ENCODE data around the gene GAB2.

Gene GAB2

DNA sequence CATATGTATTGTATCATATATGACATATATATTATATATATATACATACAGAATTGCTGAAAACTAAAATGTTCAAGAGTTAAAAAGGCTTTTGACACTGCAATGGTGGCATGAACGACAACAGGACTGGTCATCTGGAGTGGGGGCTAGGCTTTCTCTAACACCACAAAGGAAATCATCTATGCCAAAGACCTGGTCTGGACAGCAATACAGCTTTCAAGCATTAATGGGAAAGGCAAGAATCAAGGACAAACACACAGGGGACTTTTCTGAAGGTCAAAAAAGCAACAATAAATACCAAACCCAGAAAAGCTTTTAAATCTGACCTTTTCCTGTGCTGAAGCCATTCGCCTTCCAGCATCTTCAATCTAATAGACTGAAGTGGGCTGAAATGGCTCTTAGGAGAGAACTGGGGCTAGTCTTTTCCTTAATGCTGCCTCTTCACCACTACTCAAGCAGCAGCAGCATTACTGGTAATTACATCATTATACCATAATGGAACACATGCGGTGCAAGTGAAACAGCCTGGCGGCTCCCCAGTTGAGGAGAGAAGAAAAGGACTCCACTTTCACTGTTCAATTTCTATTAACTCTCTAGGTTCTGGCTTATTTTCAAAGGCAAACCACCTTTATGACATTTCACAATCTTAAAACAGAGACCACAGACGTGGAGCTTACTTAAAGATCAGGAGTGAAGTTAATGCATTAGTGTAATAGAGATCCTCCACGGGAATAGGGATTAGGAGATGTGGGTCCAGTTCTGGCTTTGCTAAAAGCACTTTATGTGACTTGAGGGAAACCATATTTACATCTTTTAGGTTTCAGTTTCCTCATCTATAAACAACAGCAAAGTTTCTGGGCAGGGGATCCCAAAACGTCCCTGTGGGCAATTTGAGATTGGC, 63.0 kb downstream of the GAB2 start:
- H3K4me1 ChIP-seq (ENCODE audit: control insufficient read depth in 1 of 2, insufficient read depth in 1 of 2, low read depth in 1 of 2, low read length in 1 of 2): peaks cover 28 to 31% of the 10 kb centered on the region in 2 experiments
- H3K36me3 ChIP-seq: no peaks in the 10 kb centered on the region
- H3K27me3 ChIP-seq: no peaks in the 10 kb centered on the region
- no peaks in the 10 kb centered on the region for H3K9me3 ChIP-seq
- peak overlapping the region; percentile 27 for H3K27ac ChIP-seq
- TF ChIP-seq, protein P1, sequence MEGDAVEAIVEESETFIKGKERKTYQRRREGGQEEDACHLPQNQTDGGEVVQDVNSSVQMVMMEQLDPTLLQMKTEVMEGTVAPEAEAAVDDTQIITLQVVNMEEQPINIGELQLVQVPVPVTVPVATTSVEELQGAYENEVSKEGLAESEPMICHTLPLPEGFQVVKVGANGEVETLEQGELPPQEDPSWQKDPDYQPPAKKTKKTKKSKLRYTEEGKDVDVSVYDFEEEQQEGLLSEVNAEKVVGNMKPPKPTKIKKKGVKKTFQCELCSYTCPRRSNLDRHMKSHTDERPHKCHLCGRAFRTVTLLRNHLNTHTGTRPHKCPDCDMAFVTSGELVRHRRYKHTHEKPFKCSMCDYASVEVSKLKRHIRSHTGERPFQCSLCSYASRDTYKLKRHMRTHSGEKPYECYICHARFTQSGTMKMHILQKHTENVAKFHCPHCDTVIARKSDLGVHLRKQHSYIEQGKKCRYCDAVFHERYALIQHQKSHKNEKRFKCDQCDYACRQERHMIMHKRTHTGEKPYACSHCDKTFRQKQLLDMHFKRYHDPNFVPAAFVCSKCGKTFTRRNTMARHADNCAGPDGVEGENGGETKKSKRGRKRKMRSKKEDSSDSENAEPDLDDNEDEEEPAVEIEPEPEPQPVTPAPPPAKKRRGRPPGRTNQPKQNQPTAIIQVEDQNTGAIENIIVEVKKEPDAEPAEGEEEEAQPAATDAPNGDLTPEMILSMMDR (IDR thresholded peaks at IDR 0.05): no peak
- no peak overlapping the region for H3K4me3 ChIP-seq (ENCODE audit: low read depth in 1 of 2, low read length in 1 of 2)

DNA sequence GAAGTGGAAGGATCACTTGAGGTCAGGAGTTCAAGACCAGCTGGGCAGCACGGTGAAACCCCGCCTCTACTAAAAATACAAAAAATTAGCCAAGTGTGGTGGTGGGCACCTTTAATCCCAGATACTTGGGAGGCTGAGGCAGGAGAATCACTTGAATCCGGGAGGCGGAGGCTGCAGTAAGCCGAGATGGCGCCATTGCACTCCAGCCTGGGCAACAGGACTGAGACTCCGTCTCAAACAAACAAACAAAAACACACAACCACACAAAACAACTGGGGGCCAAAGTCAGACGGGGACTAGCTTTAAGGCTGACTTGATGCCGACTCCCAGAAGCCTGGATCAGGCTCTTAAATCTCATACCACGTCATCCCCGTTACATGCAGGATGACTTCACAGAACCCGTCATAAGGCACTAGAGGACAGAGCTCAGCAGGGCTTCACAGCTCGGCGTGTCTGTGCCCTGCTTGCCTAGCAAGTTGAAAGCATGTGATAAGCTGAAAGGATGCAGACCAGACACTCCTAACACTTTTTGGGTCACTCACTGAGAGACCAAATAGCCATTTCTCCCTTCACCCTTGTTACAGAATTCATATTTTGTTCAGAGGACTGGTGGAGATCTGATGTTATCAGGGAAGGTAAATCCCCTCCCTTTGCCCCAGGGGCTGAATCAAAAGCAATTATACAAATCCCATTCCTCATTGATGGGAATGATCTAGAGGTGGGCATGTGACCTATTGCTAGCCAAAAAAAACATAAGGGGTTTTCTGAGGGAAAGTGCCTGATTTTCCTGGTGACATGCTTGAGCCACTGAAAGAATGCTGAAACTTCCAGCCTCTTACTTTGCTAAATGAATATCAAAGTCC, 65.4 kb downstream of the GAB2 start:
- Histone ChIP-seq H3K4me3 (ENCODE audit: low read depth in 1 of 2, low read length in 1 of 2) (no peak overlapping the region), H3K27ac (peak overlapping the region; percentile 93), H3K36me3 (no peaks in the 10 kb centered on the region), H3K9me3 (no peaks in the 10 kb centered on the region), H3K4me1 (ENCODE audit: control insufficient read depth in 1 of 2, insufficient read depth in 1 of 2, low read depth in 1 of 2, low read length in 1 of 2) (peaks cover 38 to 53% of the 10 kb centered on the region in 2 experiments), H3K27me3 (no peaks in the 10 kb centered on the region)
- TF ChIP-seq, protein P1 (IDR thresholded peaks at IDR 0.05): no peak

DNA sequence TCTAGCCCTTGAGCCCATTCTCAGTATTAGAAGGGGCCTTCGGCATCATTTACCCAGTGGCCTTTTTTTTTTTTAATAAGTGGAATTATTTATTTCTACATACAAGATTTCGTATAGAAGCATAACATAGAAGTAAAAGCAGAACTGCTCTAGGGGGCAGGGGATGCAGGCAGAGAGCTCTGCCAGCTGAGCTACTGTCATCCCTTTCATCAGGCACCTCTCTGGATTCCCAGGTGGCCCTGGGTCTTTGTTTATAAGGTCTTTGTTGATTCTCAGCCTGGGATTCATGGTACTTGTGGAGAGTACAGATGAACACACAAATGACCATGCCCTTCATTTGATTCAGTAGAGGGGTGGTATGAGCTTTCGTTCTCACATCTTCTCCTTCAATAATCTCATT, 66.4 kb downstream of the GAB2 start:
- no peaks in the 10 kb centered on the region for H3K27me3 ChIP-seq
- no peaks in the 10 kb centered on the region for H3K9me3 ChIP-seq
- peak overlapping the region; percentile 93 for H3K27ac ChIP-seq
- H3K36me3 ChIP-seq: no peaks in the 10 kb centered on the region
- TF ChIP-seq, protein P1 (IDR thresholded peaks at IDR 0.05): no peak
- peaks cover 38 to 53% of the 10 kb centered on the region in 2 experiments for H3K4me1 ChIP-seq (ENCODE audit: control insufficient read depth in 1 of 2, insufficient read depth in 1 of 2, low read depth in 1 of 2, low read length in 1 of 2)
- peak overlapping the region; percentile 52 to 53 for H3K4me3 ChIP-seq (ENCODE audit: low read depth in 1 of 2, low read length in 1 of 2)

DNA sequence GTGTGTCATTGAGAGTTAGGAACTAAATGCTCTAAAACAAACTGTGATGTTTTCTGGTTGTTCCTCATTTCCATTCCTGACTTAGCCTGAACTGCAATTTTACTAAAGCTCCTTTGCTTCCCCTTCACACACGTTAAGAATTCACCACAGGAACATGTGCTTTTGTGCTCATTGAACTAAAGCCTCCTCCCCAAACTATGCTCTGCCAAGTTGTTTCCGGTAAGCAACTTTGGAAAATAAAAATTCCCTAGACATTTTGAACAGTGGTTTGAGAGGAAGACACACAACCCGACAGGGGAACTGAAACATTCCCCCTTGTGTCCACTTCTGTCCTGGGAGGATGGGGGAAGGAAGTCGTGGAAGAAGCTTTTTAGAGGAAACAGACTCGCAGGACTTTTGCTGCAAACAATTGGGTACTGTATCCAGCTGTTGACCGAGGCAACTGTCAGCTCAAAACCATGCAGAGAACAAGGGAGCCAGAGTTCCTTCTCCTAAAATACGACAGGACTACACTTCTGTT, 66.9 kb downstream of the GAB2 start:
- H3K27me3 ChIP-seq: no peaks in the 10 kb centered on the region
- H3K4me1 ChIP-seq (ENCODE audit: control insufficient read depth in 1 of 2, insufficient read depth in 1 of 2, low read depth in 1 of 2, low read length in 1 of 2): peaks cover 38 to 53% of the 10 kb centered on the region in 2 experiments
- H3K27ac ChIP-seq: peak overlapping the region; percentile 93
- no peaks in the 10 kb centered on the region for H3K9me3 ChIP-seq
- H3K36me3 ChIP-seq: no peaks in the 10 kb centered on the region
- TF ChIP-seq, protein P1 (IDR thresholded peaks at IDR 0.05): peak; percentile 11
- H3K4me3 ChIP-seq (ENCODE audit: low read depth in 1 of 2, low read length in 1 of 2): peak overlapping the region; percentile 52 to 53

DNA sequence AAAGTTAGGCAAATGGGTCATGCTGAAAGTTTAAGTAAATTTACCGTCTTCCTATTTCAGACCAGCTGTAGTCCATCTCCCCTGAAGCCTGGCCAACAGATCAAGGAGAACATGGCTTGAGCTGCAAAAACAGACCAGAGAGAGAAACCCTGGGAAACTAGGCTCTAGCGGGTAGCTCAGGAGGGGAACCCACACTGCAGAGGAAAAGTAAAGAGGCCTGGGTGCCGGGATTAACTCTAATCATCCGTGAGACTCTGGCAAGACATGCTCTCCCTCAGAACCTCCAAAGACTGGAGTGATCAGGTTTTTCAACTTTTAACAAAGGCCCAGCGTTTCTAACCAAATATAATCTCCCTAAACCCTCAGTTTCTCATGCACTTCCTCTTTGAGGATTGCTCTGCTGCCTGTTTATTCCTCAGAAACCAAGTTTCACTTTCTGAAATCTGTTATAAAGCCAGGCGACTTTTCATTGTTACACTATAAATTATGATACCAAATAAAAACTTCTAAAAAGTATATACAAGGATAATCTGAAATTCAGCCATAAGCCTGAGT, 67.5 kb downstream of the GAB2 start:
- Histone ChIP-seq H3K27ac (peak overlapping the region; percentile 93), H3K4me3 (ENCODE audit: low read depth in 1 of 2, low read length in 1 of 2) (peak overlapping the region; percentile 52 to 53)

More for the DNA sequence above, 67.5 kb downstream of the GAB2 start:
- Histone ChIP-seq H3K9me3 (no peaks in the 10 kb centered on the region), H3K36me3 (no peaks in the 10 kb centered on the region), H3K27me3 (no peaks in the 10 kb centered on the region), H3K4me1 (ENCODE audit: control insufficient read depth in 1 of 2, insufficient read depth in 1 of 2, low read depth in 1 of 2, low read length in 1 of 2) (peaks cover 38 to 51% of the 10 kb centered on the region in 2 experiments)
- TF ChIP-seq, protein P1 (IDR thresholded peaks at IDR 0.05): no peak

All from neutrophil (primary cell).